HG03520 (cell line): ENCODE data around the gene USP46.

Experiments used
- ATAC-seq: cut with Tn5 transposase; IDR thresholded peaks from one replicate; pipeline ENCODE4 v1.9.1; 2021; ENCODE audit warnings: mild to moderate bottlenecking, moderate library complexity; ENCODE audit not compliant: unreplicated experiment

Gene USP46

GRCh38 chr4:52657618-52658501 is 1.2 kb downstream of the USP46 start:
- no peak for ATAC-seq

GRCh38 chr4:52657292-52657617 is 1.8 kb downstream of the USP46 start:
- no peak for ATAC-seq

- ATAC-seq, result no peak
Observed at GRCh38 chr4:52655506-52655905, 3.6 kb downstream of the USP46 start.

GRCh38 chr4:52651996-52652672 is 7.0 kb downstream of the USP46 start:
- no peak for ATAC-seq

- ATAC-seq, result no peak
Observed at GRCh38 chr4:52648836-52649235, 10.3 kb downstream of the USP46 start.

GRCh38 chr4:52646741-52647140 is 12.4 kb downstream of the USP46 start:
- ATAC-seq, result no peak

GRCh38 chr4:52646096-52646495 is 13.0 kb downstream of the USP46 start:
- ATAC-seq, result no peak

GRCh38 chr4:52645300-52645699 is 13.8 kb downstream of the USP46 start:
- ATAC-seq, result no peak

GRCh38 chr4:52643785-52644244 is 15.3 kb downstream of the USP46 start:
- no peak for ATAC-seq

- no peak for ATAC-seq
Observed at GRCh38 chr4:52643190-52643589, 15.9 kb downstream of the USP46 start.

GRCh38 chr4:52641854-52642563 is 17.1 kb downstream of the USP46 start:
- peak; percentile 88 for ATAC-seq

- no peak for ATAC-seq
Observed at GRCh38 chr4:52640808-52641565, 18.1 kb downstream of the USP46 start.

GRCh38 chr4:52638717-52639116 is 20.4 kb downstream of the USP46 start:
- ATAC-seq, result peak; percentile 47

- ATAC-seq, result no peak
Observed at GRCh38 chr4:52637116-52637515, 22.0 kb downstream of the USP46 start.

- no peak for ATAC-seq
Observed at GRCh38 chr4:52635560-52635959, 23.5 kb downstream of the USP46 start.

GRCh38 chr4:52635130-52635529 is 24.0 kb downstream of the USP46 start:
- ATAC-seq, result no peak

GRCh38 chr4:52633846-52634245 is 25.3 kb downstream of the USP46 start:
- ATAC-seq, result no peak

GRCh38 chr4:52628974-52629373 is 30.1 kb downstream of the USP46 start:
- ATAC-seq, result no peak

GRCh38 chr4:52628543-52628942 is 30.6 kb downstream of the USP46 start:
- ATAC-seq, result no peak

GRCh38 chr4:52627876-52628275 is 31.2 kb downstream of the USP46 start:
- ATAC-seq, result no peak

- ATAC-seq, result no peak
Observed at GRCh38 chr4:52625216-52625615, 33.9 kb downstream of the USP46 start.
